ENCODE data around the gene THYN1.

The THYN1 gene

DNA sequence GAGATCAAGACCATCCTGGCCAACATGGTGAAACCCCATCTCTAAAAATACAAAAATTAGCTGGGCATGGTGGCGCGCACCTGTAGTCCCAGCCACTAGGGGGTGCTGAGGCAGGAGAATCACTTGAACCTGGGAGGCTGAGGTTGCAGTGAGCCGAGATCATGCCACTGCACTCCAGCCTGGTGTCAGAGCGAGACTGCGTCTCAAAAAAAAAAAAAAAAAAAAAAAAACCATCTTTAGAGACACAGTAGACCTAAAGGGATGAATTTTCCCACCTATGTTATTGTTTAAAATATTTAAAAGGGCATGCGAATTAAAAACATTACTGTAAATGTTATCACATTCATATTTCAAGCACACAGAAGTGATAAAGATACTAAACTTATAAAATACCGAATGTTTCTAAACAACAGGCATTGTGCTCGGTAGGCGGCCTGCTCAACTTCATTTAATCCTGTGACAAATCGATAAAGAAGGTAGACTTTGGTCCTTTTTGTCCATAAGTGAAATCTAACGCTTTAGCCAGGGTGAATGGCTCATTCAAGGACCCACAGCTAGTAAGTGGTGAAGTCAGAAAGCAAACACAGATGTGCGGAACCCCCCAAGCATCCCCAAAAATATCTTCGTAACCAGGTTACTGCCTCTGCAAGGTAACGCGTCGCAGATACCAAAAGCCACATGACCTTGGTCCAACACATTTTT is 45.5 kb downstream of the THYN1 start:
- DNase-seq = no peak

DNA sequence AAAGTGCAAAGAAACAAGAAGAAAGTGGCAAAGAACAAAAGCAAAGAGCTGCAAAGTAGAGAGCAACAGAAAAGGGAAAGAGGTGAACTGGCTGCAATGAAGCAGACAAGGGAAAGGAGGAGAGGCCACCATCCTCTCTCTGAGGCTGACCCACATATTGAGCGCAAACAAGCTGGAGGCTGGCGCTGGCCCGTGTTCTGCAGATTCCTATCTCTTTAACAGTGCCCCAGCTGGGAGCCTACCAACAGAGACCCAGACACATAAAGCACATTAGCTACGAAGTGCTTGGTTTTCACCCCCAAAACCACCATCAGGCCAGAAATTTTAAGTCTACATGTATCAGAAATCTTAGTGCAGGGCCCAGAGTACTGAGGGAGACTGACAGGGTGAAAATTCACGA is 47.0 kb downstream of the THYN1 start:
- no peak for DNase-seq

DNA sequence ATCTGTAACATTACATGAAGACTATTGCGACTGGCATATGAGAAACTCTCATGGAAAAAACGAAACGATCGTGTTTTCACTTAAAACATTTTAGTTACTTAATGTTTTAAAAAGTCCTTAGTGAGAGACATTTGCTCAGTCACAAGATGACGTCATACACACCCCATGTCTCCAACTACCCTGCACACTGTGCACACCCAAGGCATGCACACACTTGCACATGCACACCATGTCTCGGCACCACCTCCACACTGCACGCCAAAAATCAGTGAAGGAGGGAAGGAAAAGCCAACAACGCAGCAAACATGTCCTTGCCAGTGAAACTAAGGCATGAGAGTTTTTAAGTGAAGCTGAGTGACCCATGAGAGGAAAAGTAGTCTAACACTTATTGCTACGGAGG is 47.4 kb downstream of the THYN1 start:
- DNase-seq = no peak

DNA sequence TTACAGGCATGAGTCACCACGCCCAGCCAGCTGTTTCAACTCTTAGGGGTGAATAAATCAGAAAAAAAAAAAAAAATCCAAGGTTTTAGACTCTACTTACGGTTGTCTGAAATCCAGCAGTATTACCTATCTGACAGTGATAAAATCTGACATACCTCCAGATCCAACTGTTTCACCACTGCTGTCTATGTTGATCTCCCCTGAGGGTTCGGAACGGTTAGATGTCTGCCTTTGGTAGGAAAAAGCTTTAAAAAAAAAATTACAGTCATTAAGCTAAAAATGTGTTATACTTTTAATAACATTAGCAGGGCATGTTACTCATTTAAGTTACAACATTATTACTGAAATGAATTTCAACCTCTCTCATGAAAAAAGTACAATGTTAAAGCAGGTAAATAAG is 50.5 kb downstream of the THYN1 start:
- no peak for DNase-seq

DNA sequence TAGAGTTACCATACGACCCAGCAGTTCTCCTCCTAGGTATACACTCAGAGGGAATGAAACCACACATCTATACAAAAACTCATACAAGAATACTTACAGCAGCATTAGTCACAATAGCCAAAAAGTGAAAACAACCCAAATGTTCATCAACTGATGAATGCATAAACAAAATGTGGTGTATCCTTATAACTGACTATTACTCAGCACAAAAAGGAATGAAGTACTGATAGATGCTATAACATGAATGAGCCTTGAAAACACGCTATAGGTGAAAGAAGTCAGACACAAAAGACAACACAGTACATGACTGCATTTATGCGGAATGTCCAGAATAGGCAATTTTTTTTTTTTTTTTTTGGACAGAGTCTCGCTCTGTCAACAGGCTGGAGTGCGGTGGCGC is 52.5 kb downstream of the THYN1 start:
- no peak for DNase-seq

DNA sequence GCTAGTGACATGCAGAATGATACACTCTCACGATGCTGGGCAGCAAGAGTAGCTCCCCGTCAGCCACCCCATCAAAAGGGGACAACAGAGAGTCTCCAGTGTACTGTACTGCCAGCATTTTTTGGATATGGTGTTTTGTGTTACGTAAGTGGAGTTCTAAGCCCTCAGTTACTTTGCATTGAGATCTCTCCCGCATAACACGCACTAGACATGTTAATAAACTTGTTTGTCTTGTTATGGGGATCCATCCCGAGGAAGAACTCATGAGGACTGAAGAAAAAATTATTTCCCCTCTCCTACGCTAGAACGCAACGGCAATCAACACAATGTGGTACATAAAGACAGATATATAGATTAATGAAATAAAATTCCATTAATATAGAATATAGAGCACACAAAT is 53.6 kb downstream of the THYN1 start:
- DNase-seq = no peak
